ENCODE results near the gene PRDX4. TPM values are rescaled to one million over a fixed set of nuclear protein-coding genes. Genes with fewer than 3 reads are reported as not detected.

The PRDX4 gene
- polyA plus RNA-seq, 1 donor (not counting 4 experiments of a cell fraction or from before 2014, with no cell fraction given): 101 TPM

DNA sequence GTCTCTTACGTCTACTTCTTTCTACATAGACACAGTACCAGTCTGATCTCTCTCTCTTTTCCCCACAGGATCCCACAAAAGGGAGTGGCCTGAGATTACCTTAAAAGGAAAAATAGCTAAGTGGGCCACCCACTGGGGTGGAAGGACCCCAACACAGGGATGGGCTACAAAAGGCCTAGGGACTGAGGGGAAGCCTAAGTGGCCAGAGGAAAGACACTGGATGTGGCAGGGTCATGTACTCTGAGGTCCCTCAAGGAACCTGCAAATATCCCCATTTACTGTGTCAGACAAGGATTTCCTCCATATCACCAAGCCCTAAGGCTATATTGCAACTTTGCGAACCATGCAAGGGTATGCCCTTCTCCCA is 6.5 kb upstream of the PRDX4 start:
- Histone ChIP-seq H3K4me3 (ENCODE audit: control insufficient read depth in 2 of 3, extremely low read depth in 1 of 3, insufficient read depth in 2 of 3, low read depth in 1 of 3, low read length in 3 of 3) (no peak overlapping the region), H3K27ac (ENCODE audit: control insufficient read depth, insufficient read depth, low read length) (no peak overlapping the region), H2AFZ (ENCODE audit: control insufficient read depth, low read length) (no peak overlapping the region), H3K9ac (ENCODE audit: control insufficient read depth, extremely low read depth, insufficient read depth, low read length) (no peak overlapping the region), H4K20me1 (ENCODE audit: control insufficient read depth, extremely low read depth, insufficient read depth, low read length) (no peaks in the 10 kb centered on the region), H3K27me3 (ENCODE audit: control insufficient read depth, extremely low read depth, insufficient read depth, low read length) (no peaks in the 10 kb centered on the region), H3K36me3 (ENCODE audit: control insufficient read depth in 2 of 2, extremely low read depth in 1 of 2, insufficient read depth in 2 of 2, low read length in 2 of 2) (no peaks in the 10 kb centered on the region), H3K79me2 (ENCODE audit: control insufficient read depth, insufficient read depth, low read length) (no peaks in the 10 kb centered on the region), H3K4me2 (ENCODE audit: control insufficient read depth, extremely low read depth, insufficient read depth, low read depth, low read length) (no peak overlapping the region), H3K9me3 (ENCODE audit: control insufficient read depth, low read depth, low read length) (no peaks in the 10 kb centered on the region), H3K4me1 (ENCODE audit: control insufficient read depth, extremely low read depth, insufficient read depth, low read length) (peaks cover 6% of the 10 kb centered on the region), H3K9me1 (ENCODE audit: control insufficient read depth, extremely low read depth, insufficient read depth, low read length) (no peaks in the 10 kb centered on the region)
- dilution Hi-C loops (cut with MboI; ENCODE audit: extremely low pct_ligation_motif_present, low sequenced_read_pairs): no loop called here
- TF ChIP-seq EZH2 (IDR thresholded peaks at IDR 0.05; ENCODE audit: low read length): no peak
- TF ChIP-seq, protein P1, sequence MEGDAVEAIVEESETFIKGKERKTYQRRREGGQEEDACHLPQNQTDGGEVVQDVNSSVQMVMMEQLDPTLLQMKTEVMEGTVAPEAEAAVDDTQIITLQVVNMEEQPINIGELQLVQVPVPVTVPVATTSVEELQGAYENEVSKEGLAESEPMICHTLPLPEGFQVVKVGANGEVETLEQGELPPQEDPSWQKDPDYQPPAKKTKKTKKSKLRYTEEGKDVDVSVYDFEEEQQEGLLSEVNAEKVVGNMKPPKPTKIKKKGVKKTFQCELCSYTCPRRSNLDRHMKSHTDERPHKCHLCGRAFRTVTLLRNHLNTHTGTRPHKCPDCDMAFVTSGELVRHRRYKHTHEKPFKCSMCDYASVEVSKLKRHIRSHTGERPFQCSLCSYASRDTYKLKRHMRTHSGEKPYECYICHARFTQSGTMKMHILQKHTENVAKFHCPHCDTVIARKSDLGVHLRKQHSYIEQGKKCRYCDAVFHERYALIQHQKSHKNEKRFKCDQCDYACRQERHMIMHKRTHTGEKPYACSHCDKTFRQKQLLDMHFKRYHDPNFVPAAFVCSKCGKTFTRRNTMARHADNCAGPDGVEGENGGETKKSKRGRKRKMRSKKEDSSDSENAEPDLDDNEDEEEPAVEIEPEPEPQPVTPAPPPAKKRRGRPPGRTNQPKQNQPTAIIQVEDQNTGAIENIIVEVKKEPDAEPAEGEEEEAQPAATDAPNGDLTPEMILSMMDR (optimal IDR thresholded peaks at IDR 0.05 in 1 of 3, IDR thresholded peaks at IDR 0.05 in 1 of 3, conservative IDR thresholded peaks at IDR 0.05 in 1 of 3; ENCODE audit: extremely low read depth in 1 of 3, insufficient read depth in 2 of 3, low read length in 3 of 3): no peak
- DNase-seq (ENCODE audit: low read depth, low spot score): no peak
- FAIRE-seq: no peak

DNA sequence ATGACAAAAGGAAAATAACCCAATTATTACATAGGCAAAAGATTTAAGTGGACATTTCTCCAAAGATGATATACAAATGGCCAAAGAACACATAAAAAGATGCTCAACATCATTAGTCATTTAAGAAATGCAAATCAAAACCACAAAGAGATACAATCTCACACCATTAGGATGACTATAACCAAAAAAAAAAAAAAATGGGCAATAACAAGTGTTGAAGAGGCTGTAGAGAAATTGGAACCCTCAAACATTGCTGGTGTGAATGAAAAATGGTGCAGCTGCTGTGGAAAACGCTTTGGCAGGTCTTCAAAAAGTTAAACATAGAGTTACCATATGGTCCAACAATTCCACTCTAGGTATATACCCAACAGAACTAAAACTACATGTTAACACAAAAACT is 5.6 kb upstream of the PRDX4 start:
- H3K4me1 ChIP-seq (ENCODE audit: control insufficient read depth, extremely low read depth, insufficient read depth, low read length): peaks cover 1% of the 10 kb centered on the region
- no peaks in the 10 kb centered on the region for H4K20me1 ChIP-seq (ENCODE audit: control insufficient read depth, extremely low read depth, insufficient read depth, low read length)
- H3K27ac ChIP-seq (ENCODE audit: control insufficient read depth, insufficient read depth, low read length): no peak overlapping the region
- FAIRE-seq (no peak), DNase-seq (ENCODE audit: low read depth, low spot score) (no peak)
- H3K27me3 ChIP-seq (ENCODE audit: control insufficient read depth, extremely low read depth, insufficient read depth, low read length): no peaks in the 10 kb centered on the region
- dilution Hi-C loops (cut with MboI; ENCODE audit: extremely low pct_ligation_motif_present, low sequenced_read_pairs): no loop called here
- no peak overlapping the region for H2AFZ ChIP-seq (ENCODE audit: control insufficient read depth, low read length)
- no peaks in the 10 kb centered on the region for H3K79me2 ChIP-seq (ENCODE audit: control insufficient read depth, insufficient read depth, low read length)
- H3K36me3 ChIP-seq (ENCODE audit: control insufficient read depth in 2 of 2, extremely low read depth in 1 of 2, insufficient read depth in 2 of 2, low read length in 2 of 2): no peaks in the 10 kb centered on the region
- no peak overlapping the region for H3K9ac ChIP-seq (ENCODE audit: control insufficient read depth, extremely low read depth, insufficient read depth, low read length)
- no peaks in the 10 kb centered on the region for H3K9me1 ChIP-seq (ENCODE audit: control insufficient read depth, extremely low read depth, insufficient read depth, low read length)
- H3K9me3 ChIP-seq (ENCODE audit: control insufficient read depth, low read depth, low read length): no peaks in the 10 kb centered on the region
- TF ChIP-seq, protein P1 (optimal IDR thresholded peaks at IDR 0.05 in 1 of 3, IDR thresholded peaks at IDR 0.05 in 1 of 3, conservative IDR thresholded peaks at IDR 0.05 in 1 of 3; ENCODE audit: extremely low read depth in 1 of 3, insufficient read depth in 2 of 3, low read length in 3 of 3): no peak
- TF ChIP-seq EZH2 (IDR thresholded peaks at IDR 0.05; ENCODE audit: low read length): no peak
- H3K4me2 ChIP-seq (ENCODE audit: control insufficient read depth, extremely low read depth, insufficient read depth, low read depth, low read length): no peak overlapping the region
- H3K4me3 ChIP-seq (ENCODE audit: control insufficient read depth in 2 of 3, extremely low read depth in 1 of 3, insufficient read depth in 2 of 3, low read depth in 1 of 3, low read length in 3 of 3): no peak overlapping the region

Measured in keratinocyte (primary cell).